Left lung (tissue), 10 donors: ENCODE results near the gene PELI1. TPM values are rescaled to one million over a fixed set of nuclear protein-coding genes. Genes with fewer than 3 reads are reported as not detected.

Source experiments
- ATAC-seq: fragments of 200-7000 bp; cut with Tn5 transposase; one replicate; pipeline ENCODE4 v1.9.1; 2020; ENCODE audit warnings: moderate library complexity
- DNase-seq, 4 donors: peaks; one replicate each; pipeline ENCODE4 v3.0.0-alpha.2; 2013 to 2020
- H3K27ac ChIP-seq, 2 donors: fragments of 200-600 bp; sonication (generic) in 1 of 2; one replicate each; pipeline versions ENCODE4 v1.5.0 to v1.8.0; 2020 to 2021
- H3K27me3 ChIP-seq, 2 donors: fragments of 200-600 bp; sonication (generic) in 1 of 2; one replicate each; pipeline versions ENCODE4 v1.5.0 to v1.8.0; 2020 to 2021
- H3K36me3 ChIP-seq, 2 donors: fragments of 200-600 bp; sonication (generic) in 1 of 2; one replicate each; pipeline versions ENCODE4 v1.5.0 to v1.8.0; 2020 to 2021
- H3K4me1 ChIP-seq, 2 donors: fragments of 200-600 bp; one replicate each; pipeline ENCODE4 v1.8.0; 2021
- H3K4me3 ChIP-seq, 2 donors: fragments of 200-600 bp; sonication (generic) in 1 of 2; one replicate each; pipeline versions ENCODE4 v1.5.0 to v1.8.0; 2020 to 2021; ENCODE audit warnings: mild to moderate bottlenecking in 1 of 2
- H3K9me3 ChIP-seq, 2 donors: fragments of 200-600 bp; sonication (generic) in 1 of 2; one replicate each; pipeline versions ENCODE4 v1.5.0 to v1.8.0; 2020 to 2021
- CTCF ChIP-seq, 2 donors: fragments of 200-600 bp; sonication (generic) in 1 of 2; IDR thresholded peaks; one replicate each; pipeline versions ENCODE4 v1.5.0 to v1.8.0; 2021; ENCODE audit warnings: antibody characterized with exemption in 2 of 2
- intact Hi-C, 2 donors: fragments of 100-400 bp; cut with DNase I; formaldehyde crosslinking; loops; one replicate each; pipeline versions ENCODE4 v1.11.2 to v1.14.2; 2022
- polyA plus RNA-seq, 6 donors: library from polyadenylated mRNA; unstranded; fragments of 120-200 nt; gene quantifications; one replicate each; pipeline ENCODE4 v1.2.1, GENCODE V29; 2013; ENCODE audit not compliant: insufficient read length in 6 of 6
- total RNA-seq, 2 donors: library from RNA; stranded (reverse); fragmentation: NEBNext Ultra II Directional; extraction: Animal tissue kit (Norgen Biotek cat#: 25700); gene quantifications; one replicate each; pipeline ENCODE4 v1.2.1, GENCODE V29; 2021
- donor health status: DM: no; HTN: yes; CAD: no.
- donor health status: DM: no; HTN: no; CAD: no.

The PELI1 gene
- total and polyA plus RNA-seq, 8 donors, result 32.0 to 41.3 (median 34.6) TPM

GRCh38 chr2:64094663-64095382 lies 49.4 kb downstream of the PELI1 start:
- H3K36me3 ChIP-seq, result peaks cover 0 to 85% of the 10 kb centered on the region in 2 donors
- no peaks in the 10 kb centered on the region for H3K9me3 ChIP-seq
- peaks cover 0 to 9% of the 10 kb centered on the region in 2 donors for H3K4me1 ChIP-seq
- intact Hi-C loops, result no loop called here
- ATAC-seq (no peak), DNase-seq (no peak)
- H3K27ac ChIP-seq, result no peak overlapping the region
- no peak for TF ChIP-seq CTCF (IDR thresholded peaks at IDR 0.05)
- H3K4me3 ChIP-seq, result no peak overlapping the region
- no peaks in the 10 kb centered on the region for H3K27me3 ChIP-seq

GRCh38 chr2:64093341-64093740 lies 50.9 kb downstream of the PELI1 start:
- peaks cover 0 to 72% of the 10 kb centered on the region in 2 donors for H3K36me3 ChIP-seq
- TF ChIP-seq CTCF (IDR thresholded peaks at IDR 0.05), result no peak
- no peak for ATAC-seq
- DNase-seq, result no peak
- no peak overlapping the region for H3K27ac ChIP-seq
- H3K4me1 ChIP-seq, result peaks cover 0 to 13% of the 10 kb centered on the region in 2 donors
- intact Hi-C loops, result no loop called here
- no peaks in the 10 kb centered on the region for H3K9me3 ChIP-seq
- H3K27me3 ChIP-seq, result no peaks in the 10 kb centered on the region
- H3K4me3 ChIP-seq, result no peak overlapping the region

GRCh38 chr2:64092502-64092901 lies 51.7 kb downstream of the PELI1 start:
- peaks cover 0 to 65% of the 10 kb centered on the region in 2 donors for H3K36me3 ChIP-seq
- TF ChIP-seq CTCF (IDR thresholded peaks at IDR 0.05), result no peak
- intact Hi-C loops, result no loop called here

GRCh38 chr2:64090264-64090663 lies 54.0 kb downstream of the PELI1 start:
- DNase-seq (peak in 1 of 4 donors; percentile 50), ATAC-seq (peak; percentile 97)
- Histone ChIP-seq H3K27ac (no peak overlapping the region), H3K4me1 (peaks cover 0 to 13% of the 10 kb centered on the region in 2 donors), H3K36me3 (peaks cover 0 to 42% of the 10 kb centered on the region in 2 donors), H3K4me3 (no peak overlapping the region), H3K27me3 (no peaks in the 10 kb centered on the region), H3K9me3 (no peaks in the 10 kb centered on the region)
- no peak for TF ChIP-seq CTCF (IDR thresholded peaks at IDR 0.05)
- intact Hi-C loops, result no loop called here

More at GRCh38 chr2:64092502-64092901, 51.7 kb downstream of the PELI1 start:
- Histone ChIP-seq H3K4me3 (no peak overlapping the region), H3K9me3 (no peaks in the 10 kb centered on the region), H3K27me3 (no peaks in the 10 kb centered on the region), H3K4me1 (peaks cover 0 to 13% of the 10 kb centered on the region in 2 donors), H3K27ac (no peak overlapping the region)
- no peak for DNase-seq
- no peak for ATAC-seq

GRCh38 chr2:64086347-64087082 lies 57.7 kb downstream of the PELI1 start:
- peaks cover 0 to 13% of the 10 kb centered on the region in 2 donors for H3K4me1 ChIP-seq
- H3K4me3 ChIP-seq, result no peak overlapping the region
- H3K36me3 ChIP-seq, result peaks cover 0 to 13% of the 10 kb centered on the region in 2 donors
- no peaks in the 10 kb centered on the region for H3K9me3 ChIP-seq
- ATAC-seq (no peak), DNase-seq (no peak)
- intact Hi-C loops, result no loop called here
- TF ChIP-seq CTCF (IDR thresholded peaks at IDR 0.05), result no peak
- H3K27ac ChIP-seq, result no peak overlapping the region
- no peaks in the 10 kb centered on the region for H3K27me3 ChIP-seq
